ENCODE measurements around the gene ROBO1. TPM values are rescaled to one million over a fixed set of nuclear protein-coding genes. Genes with fewer than 3 reads are reported as not detected.

The ROBO1 gene
- total RNA-seq, 2 donors from 2014 or later = 7.6 to 19.7 TPM

- Histone ChIP-seq H3K27ac (no peak overlapping the region), H3K4me1 (no peaks in the 10 kb centered on the region), H3K9me3 (no peaks in the 10 kb centered on the region), H3K36me3 (no peaks in the 10 kb centered on the region), H3K4me3 (no peak overlapping the region), H3K27me3 (no peaks in the 10 kb centered on the region)
- TF ChIP-seq CTCF (IDR thresholded peaks at IDR 0.05) = no peak
- no peak for DNase-seq (ENCODE audit: low spot score)
Measured at GRCh38 chr3:79038057-79038456, 729.7 kb downstream of the ROBO1 start.

GRCh38 chr3:79032686-79033318 lies 735.0 kb downstream of the ROBO1 start:
- Histone ChIP-seq H3K27ac (no peak overlapping the region), H3K9me3 (no peaks in the 10 kb centered on the region), H3K4me3 (no peak overlapping the region), H3K27me3 (no peaks in the 10 kb centered on the region), H3K36me3 (no peaks in the 10 kb centered on the region), H3K4me1 (no peaks in the 10 kb centered on the region)
- DNase-seq (ENCODE audit: low spot score) = no peak
- peak in 1 of 2 donors; percentile 65 for TF ChIP-seq CTCF (IDR thresholded peaks at IDR 0.05)

- Histone ChIP-seq H3K36me3 (no peaks in the 10 kb centered on the region), H3K4me1 (no peaks in the 10 kb centered on the region), H3K27ac (no peak overlapping the region), H3K27me3 (no peaks in the 10 kb centered on the region), H3K4me3 (no peak overlapping the region), H3K9me3 (no peaks in the 10 kb centered on the region)
- no peak for DNase-seq (ENCODE audit: low spot score)
- TF ChIP-seq CTCF (IDR thresholded peaks at IDR 0.05) = no peak
Measured at GRCh38 chr3:79030157-79030556, 737.6 kb downstream of the ROBO1 start.

GRCh38 chr3:79028916-79029315 lies 738.9 kb downstream of the ROBO1 start:
- Histone ChIP-seq H3K27me3 (no peaks in the 10 kb centered on the region), H3K36me3 (no peaks in the 10 kb centered on the region), H3K27ac (no peak overlapping the region), H3K4me1 (no peaks in the 10 kb centered on the region), H3K4me3 (no peak overlapping the region), H3K9me3 (no peaks in the 10 kb centered on the region)
- TF ChIP-seq CTCF (IDR thresholded peaks at IDR 0.05) = no peak
- no peak for DNase-seq (ENCODE audit: low spot score)

GRCh38 chr3:79027593-79027992 lies 740.2 kb downstream of the ROBO1 start:
- H3K36me3 ChIP-seq = no peaks in the 10 kb centered on the region
- H3K27me3 ChIP-seq = no peaks in the 10 kb centered on the region
- H3K4me1 ChIP-seq = no peaks in the 10 kb centered on the region
- H3K4me3 ChIP-seq = no peak overlapping the region
- H3K9me3 ChIP-seq = no peaks in the 10 kb centered on the region
- DNase-seq (ENCODE audit: low spot score) = no peak
- H3K27ac ChIP-seq = no peak overlapping the region
- TF ChIP-seq CTCF (IDR thresholded peaks at IDR 0.05) = no peak

GRCh38 chr3:79019924-79020173 lies 747.9 kb downstream of the ROBO1 start:
- no peaks in the 10 kb centered on the region for H3K27me3 ChIP-seq
- no peak for TF ChIP-seq CTCF (IDR thresholded peaks at IDR 0.05)
- no peak overlapping the region for H3K4me3 ChIP-seq
- DNase-seq (ENCODE audit: low spot score) = no peak
- no peaks in the 10 kb centered on the region for H3K9me3 ChIP-seq
- no peaks in the 10 kb centered on the region for H3K36me3 ChIP-seq
- peaks cover 0 to 3% of the 10 kb centered on the region in 2 donors for H3K4me1 ChIP-seq
- no peak overlapping the region for H3K27ac ChIP-seq

Data from right atrium auricular region (tissue), 2 donors.